ENCODE measurements around the gene ABCC5. TPM values are rescaled to one million over a fixed set of nuclear protein-coding genes. Genes with fewer than 3 reads are reported as not detected.

The ABCC5 gene
- total RNA-seq, 1 experiment from 2014 or later: 37.6 TPM

DNA sequence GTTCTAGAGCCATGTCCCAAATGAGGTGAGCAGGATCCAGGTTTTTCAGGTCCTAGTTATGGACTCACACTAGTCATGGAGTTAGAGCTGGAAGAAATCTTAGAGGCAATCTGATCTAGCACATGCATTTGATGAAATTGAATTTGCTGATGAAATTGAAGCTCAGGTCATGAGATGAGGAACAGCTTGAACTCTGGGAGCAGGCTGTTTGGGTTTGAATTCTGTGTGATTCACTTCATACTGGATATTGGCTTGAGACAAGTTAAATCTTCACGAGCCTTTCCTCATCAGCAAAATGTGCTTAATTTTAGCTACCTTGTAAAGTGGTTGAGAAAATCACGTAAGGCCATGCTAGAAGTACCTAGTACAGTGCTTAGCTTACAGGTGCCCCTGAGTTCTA, 99.5 kb downstream of the ABCC5 start:
- Mint-ChIP-seq H3K9me3 (no peaks in the 10 kb centered on the region), H3K4me1 (peaks cover 3 to 4% of the 10 kb centered on the region in 2 experiments; a peak in 1 of 4 replicates), H3K4me3 (no peak overlapping the region), H3K27ac (no peak overlapping the region), H3K27me3 (ENCODE audit: low read depth) (no peaks in the 10 kb centered on the region), H3K36me3 (ENCODE audit: insufficient read depth in 1 of 3, low read depth in 3 of 3) (peaks cover 5 to 22% (median 8%) of the 10 kb centered on the region in 3 experiments; a peak in 5 of 7 replicates)
- H2AFZ ChIP-seq (ENCODE audit: low read length): no peak overlapping the region
- no peaks in the 10 kb centered on the region for H3K79me1 ChIP-seq (ENCODE audit: insufficient read depth, low read depth, low read length, poor library complexity, severe bottlenecking)
- H3K9ac ChIP-seq (ENCODE audit: extremely low read depth, insufficient read length, low read length): no peak overlapping the region
- TF ChIP-seq CTCF (conservative IDR thresholded peaks at IDR 0.05): no peak
- no peak overlapping the region for H2BK12ac ChIP-seq (ENCODE audit: insufficient read length, low read depth, low read length)
- no peak overlapping the region for H3T11ph ChIP-seq (ENCODE audit: low read length)
- no peak overlapping the region for H4K91ac ChIP-seq (ENCODE audit: insufficient read length, low read depth, low read length)
- no CpG with 5 or more reads among the region's 2 CpGs for WGBS (ENCODE audit: extremely low coverage, insufficient read length, low lambda C conversion rate)
- no peak overlapping the region for H3K56ac ChIP-seq (ENCODE audit: insufficient read length, low read depth, low read length)
- H3K79me2 ChIP-seq (ENCODE audit: insufficient read depth, low read length): no peaks in the 10 kb centered on the region
- no peak overlapping the region for H3K18ac ChIP-seq (ENCODE audit: insufficient read length, low read depth, low read length)
- H2BK120ac ChIP-seq (ENCODE audit: low read depth, low read length, poor library complexity, severe bottlenecking): no peak overlapping the region
- H2AK5ac ChIP-seq (ENCODE audit: insufficient read length, low read length): no peak overlapping the region
- H2BK5ac ChIP-seq (ENCODE audit: insufficient read length, low read length): no peak overlapping the region
- H3K9me3 ChIP-seq (ENCODE audit: control insufficient read depth, low read depth, low read length): no peaks in the 10 kb centered on the region
- no peak overlapping the region for H4K8ac ChIP-seq (replicated peaks; ENCODE audit: insufficient read length, low read depth, low read length)
- no peak overlapping the region for H3K27ac ChIP-seq (ENCODE audit: insufficient read length, low read depth, low read length)
- H3K4me2 ChIP-seq (ENCODE audit: insufficient read depth, insufficient read length, low read length): no peak overlapping the region
- H3K23me2 ChIP-seq (ENCODE audit: insufficient read length, low read depth, low read length, poor library complexity, severe bottlenecking): no peaks in the 10 kb centered on the region
- H3K4ac ChIP-seq (ENCODE audit: low read depth, low read length): no peak overlapping the region
- no peaks in the 10 kb centered on the region for H3K27me3 ChIP-seq (ENCODE audit: insufficient read depth, low read length)
- H4K5ac ChIP-seq (ENCODE audit: insufficient read length, low read depth, low read length): no peak overlapping the region
- DNase-seq: no peak
- no peak overlapping the region for H2BK20ac ChIP-seq (ENCODE audit: low read depth, low read length, poor library complexity, severe bottlenecking)
- no peak overlapping the region for H2BK15ac ChIP-seq (ENCODE audit: low read depth, low read length)
- no peaks in the 10 kb centered on the region for H4K20me1 ChIP-seq (ENCODE audit: control insufficient read depth, insufficient read depth, insufficient read length)
- H3K23ac ChIP-seq (ENCODE audit: insufficient read length, low read depth, low read length): no peak overlapping the region
- no peak overlapping the region for H3K14ac ChIP-seq (ENCODE audit: insufficient read depth, low read length)
- H3K4me1 ChIP-seq (ENCODE audit: insufficient read depth, low read length): no peaks in the 10 kb centered on the region
